K562 (cell line): ENCODE data around the gene ASB13. TPM values are rescaled to one million over a fixed set of nuclear protein-coding genes. Genes with fewer than 3 reads are reported as not detected.
A peak's percentile ranks its signal among the peaks of the same experiment; 100 is the strongest.

Experiments used
- CAMTA2 ChIP-seq: fragments of 250-450 bp; sonication (Bioruptor Pico); conservative IDR thresholded peaks from 2 replicates; pipeline ENCODE4 v1.5.1; 2022
- CREB5 ChIP-seq: fragments of 250-450 bp; sonication (Bioruptor Pico); IDR thresholded peaks from 2 replicates; pipeline ENCODE4 v1.5.0; 2020; ENCODE audit warnings: mild to moderate bottlenecking
- GTF2B ChIP-seq: IDR thresholded peaks from 2 replicates; pipeline ENCODE4 v1.6.1; 2011; ENCODE audit not compliant: insufficient read length; ENCODE audit errors: extremely low read depth
- HNRNPH1 ChIP-seq: fragments of 200-400 bp; formaldehyde crosslinking; optimal IDR thresholded peaks from 2 replicates; pipeline ENCODE3; 2017; ENCODE audit warnings: low read depth, mild to moderate bottlenecking, low read length, moderate library complexity
- ILF3 ChIP-seq: fragments of 450-650 bp; IDR thresholded peaks from 2 replicates; pipeline ENCODE4 v1.6.1; 2018; ENCODE audit warnings: antibody characterized with exemption, mild to moderate bottlenecking, moderate library complexity, borderline replicate concordance
- MTF1 ChIP-seq: fragments of 250-450 bp; sonication (Bioruptor Pico); IDR thresholded peaks from 2 replicates; pipeline ENCODE4 v1.9.0; 2021; ENCODE audit warnings: moderate library complexity, mild to moderate bottlenecking, inconsistent platforms, borderline replicate concordance
- NR0B1 ChIP-seq: fragments of 450-650 bp; IDR thresholded peaks from one replicate; pipeline ENCODE4 v1.6.1; 2018; ENCODE audit warnings: mild to moderate bottlenecking, moderate library complexity; ENCODE audit not compliant: partially characterized antibody
- PML ChIP-seq: IDR thresholded peaks from 2 replicates; pipeline ENCODE4 v1.6.1; 2012; ENCODE audit warnings: low read length, inconsistent platforms
- RBFOX2 ChIP-seq: fragments of 200-400 bp; formaldehyde crosslinking; IDR thresholded peaks from 2 replicates; pipeline ENCODE4 v1.6.1; 2017; ENCODE audit warnings: low read depth, mild to moderate bottlenecking, low read length, moderate library complexity
- YY1 ChIP-seq, 3 experiments: IDR thresholded peaks; 2 replicates each; pipeline ENCODE4 v1.6.1; 2011; ENCODE audit warnings: low read length in 2 of 3, mild to moderate bottlenecking in 2 of 3, moderate library complexity in 2 of 3, borderline replicate concordance in 1 of 3, control low read depth in 1 of 3, low read depth in 1 of 3; ENCODE audit not compliant: insufficient read depth in 3 of 3, insufficient replicate concordance in 2 of 3, control insufficient read depth in 1 of 3, insufficient read length in 1 of 3; ENCODE audit errors: extremely low read depth in 1 of 3
- ZBTB40 ChIP-seq, 2 experiments: fragments of 450-650 bp in 1 of 2; sonication (generic) in 1 of 2; formaldehyde crosslinking in 1 of 2; IDR thresholded peaks; 2 replicates each; pipeline versions ENCODE4 v1.7.1 to v1.9.0; 2016 to 2022; ENCODE audit warnings: inconsistent platforms in 1 of 2, mild to moderate bottlenecking in 1 of 2, missing genetic modification reagents in 1 of 2
- ZNF23 ChIP-seq: fragments of 250-450 bp; sonication (Bioruptor Pico); IDR thresholded peaks from 2 replicates; pipeline ENCODE4 v1.4.0; 2020; ENCODE audit warnings: mild to moderate bottlenecking
- ZNF253 ChIP-seq: fragments of 250-450 bp; sonication (Bioruptor Pico); conservative IDR thresholded peaks from 2 replicates; pipeline ENCODE4 v1.6.1; 2021; ENCODE audit warnings: mild to moderate bottlenecking
- polyA plus RNA-seq, 8 experiments: library from polyadenylated mRNA; depleted of rRNA in 4 of 8; stranded (reverse) in 5 of 8; unstranded in 3 of 8; fragments of >200 nt; fragmentation: Nextera tagmentation in 2 of 8; fragmentation: Illumina TruSeq in 1 of 8; extraction: Ambion mirVana in 2 of 8; extraction: Trizol in 1 of 8; gene quantifications; 2 replicates each; pipeline versions ENCODE4 v1.2.1 to v1.2.3, GENCODE V29; 2011 to 2014; ENCODE audit warnings: inconsistent platforms in 1 of 8, missing spikeins in 1 of 8
- total RNA-seq, 7 experiments: library from RNA; depleted of rRNA in 6 of 7; stranded (reverse); fragments of >200 nt in 6 of 7; fragmentation: Illumina TruSeq in 2 of 7; extraction: Trizol in 2 of 7; gene quantifications; 2 replicates each; pipeline versions ENCODE4 v1.2.1 to v1.2.3, GENCODE V29; 2011 to 2021; ENCODE audit warnings: low replicate concordance in 1 of 7

Gene ASB13
- total and polyA plus RNA-seq, 9 of the 15 experiments (the other 6 are each of a cell fraction or from before 2014, with no cell fraction given) = 5.2 to 28.8 (median 16.9) TPM

DNA sequence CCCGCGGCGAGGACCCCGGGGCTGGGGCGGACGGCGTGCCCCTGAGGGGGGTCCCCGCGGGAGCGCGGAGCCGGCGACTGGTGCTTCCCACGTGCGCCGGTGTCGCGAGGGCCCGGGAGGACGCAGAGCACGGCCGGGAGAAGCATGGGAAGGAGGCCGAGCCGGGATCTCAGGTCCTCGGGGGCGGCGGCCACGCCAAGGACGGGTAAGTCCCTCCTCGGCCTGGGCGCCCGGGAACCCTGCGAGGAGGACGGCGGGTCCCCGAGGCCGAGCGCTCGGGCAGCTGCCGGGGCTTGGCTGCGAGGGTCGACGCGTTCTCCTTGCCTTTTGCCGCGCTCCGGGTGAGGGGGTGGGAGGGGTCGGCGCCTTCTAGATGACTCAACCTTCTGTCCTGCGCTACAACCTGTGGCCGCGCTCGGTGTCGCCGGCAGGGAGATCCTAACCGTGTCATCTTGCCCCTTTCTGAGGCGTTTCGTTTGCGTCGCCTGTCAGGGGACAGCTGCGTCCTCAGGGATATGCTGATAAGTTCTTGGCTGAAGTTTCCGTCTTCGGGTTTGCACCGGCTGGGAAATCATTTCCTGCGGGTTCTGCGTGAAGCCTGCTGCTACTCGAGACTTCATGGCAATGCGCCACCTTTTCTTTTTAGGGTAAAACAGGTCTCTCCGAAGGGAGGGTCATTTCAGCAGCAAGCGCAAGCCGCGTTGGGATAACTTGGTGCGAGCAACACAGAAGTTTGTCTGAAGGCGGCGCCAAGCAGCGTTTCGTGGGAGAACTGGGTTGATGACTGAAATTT is 18.8 kb upstream of the ASB13 start (continued):
- TF ChIP-seq ZBTB40 (IDR thresholded peaks at IDR 0.05) (no peak), ZBTB40 (CRISPR knock-in tag; IDR thresholded peaks at IDR 0.05) (no peak), HNRNPH1 (no peak), MTF1 (no peak), RBFOX2 (peak; percentile 89), ZNF23 (CRISPR knock-in tag) (no peak), CAMTA2 (CRISPR knock-in tag) (no peak), GTF2B (no peak), NR0B1 (no peak), YY1 (IDR thresholded peaks at IDR 0.05; ENCODE audit: borderline replicate concordance in 1 of 3, control insufficient read depth in 1 of 3, extremely low read depth in 1 of 3, insufficient read depth in 3 of 3, insufficient read length in 1 of 3, insufficient replicate concordance in 2 of 3, low read depth in 1 of 3, low read length in 2 of 3) (peak in 2 of 3 experiments; percentile 7 to 11), CREB5 (CRISPR knock-in tag) (no peak), ILF3 (peak; percentile 22; the same call in 1 of the 2 replicates), ZNF253 (CRISPR knock-in tag) (no peak), PML (no peak; the same call in 1 of the 2 replicates)
